Hepatocyte (in vitro differentiated cells): ENCODE results near the gene NCOR2. TPM values are rescaled to one million over a fixed set of nuclear protein-coding genes. Genes with fewer than 3 reads are reported as not detected.

Source experiments
- DNase-seq: peaks from one replicate; pipeline ENCODE4 v3.0.0-alpha.2; 2016; ENCODE audit warnings: low spot score
- H2AFZ ChIP-seq: fragments of 200-600 bp; sonication (generic); 2 replicates; pipeline ENCODE4 v1.6.0; 2016; ENCODE audit warnings: antibody characterized with exemption, mild to moderate bottlenecking
- H3K27ac ChIP-seq: fragments of 200-600 bp; sonication (generic); 2 replicates; pipeline ENCODE4 v1.5.1; 2016; ENCODE audit warnings: mild to moderate bottlenecking
- H3K27me3 ChIP-seq: fragments of 200-600 bp; sonication (generic); 2 replicates; pipeline ENCODE4 v1.6.1; 2016
- H3K36me3 ChIP-seq: fragments of 200-600 bp; sonication (generic); replicated peaks from 2 replicates; pipeline ENCODE4 v1.5.1; 2016; ENCODE audit warnings: low read depth; ENCODE audit not compliant: insufficient read depth
- H3K4me1 ChIP-seq: fragments of 200-600 bp; sonication (generic); 2 replicates; pipeline ENCODE4 v1.5.1; 2016; ENCODE audit warnings: mild to moderate bottlenecking, moderate library complexity; ENCODE audit not compliant: insufficient read depth
- H3K4me2 ChIP-seq: fragments of 200-600 bp; sonication (generic); 2 replicates; pipeline ENCODE4 v1.6.0; 2016
- H3K4me3 ChIP-seq: fragments of 200-600 bp; sonication (generic); 2 replicates; pipeline ENCODE4 v1.5.1; 2016; ENCODE audit warnings: mild to moderate bottlenecking
- H3K79me2 ChIP-seq: fragments of 200-600 bp; sonication (generic); 2 replicates; pipeline ENCODE4 v1.6.0; 2017; ENCODE audit warnings: mild to moderate bottlenecking
- H3K9me2 ChIP-seq: fragments of 200-600 bp; sonication (generic); replicated peaks from 2 replicates; pipeline ENCODE4 v1.6.0; 2017; ENCODE audit warnings: mild to moderate bottlenecking; ENCODE audit not compliant: insufficient read depth
- H3K9me3 ChIP-seq: fragments of 200-600 bp; sonication (generic); 2 replicates; pipeline ENCODE4 v1.5.1; 2016; ENCODE audit warnings: low read depth, mild to moderate bottlenecking
- H4K20me1 ChIP-seq: fragments of 200-600 bp; sonication (generic); 2 replicates; pipeline ENCODE4 v1.6.0; 2016; ENCODE audit warnings: mild to moderate bottlenecking; ENCODE audit not compliant: insufficient read depth, poor library complexity, severe bottlenecking
- CTCF ChIP-seq: fragments of 200-600 bp; sonication (generic); IDR thresholded peaks from 2 replicates; pipeline ENCODE4 v1.5.1; 2016; ENCODE audit warnings: antibody characterized with exemption, mild to moderate bottlenecking; ENCODE audit not compliant: poor library complexity
- EZH2 ChIP-seq: fragments of 200-600 bp; sonication (generic); IDR thresholded peaks from 2 replicates; pipeline ENCODE4 v1.6.1; 2016; ENCODE audit warnings: antibody characterized with exemption, mild to moderate bottlenecking, borderline replicate concordance
- EZH2phosphoT487 ChIP-seq: fragments of 200-600 bp; sonication (generic); IDR thresholded peaks from one replicate; pipeline ENCODE4 v1.6.1; 2018; ENCODE audit warnings: antibody characterized with exemption, mild to moderate bottlenecking, low read depth, moderate library complexity; ENCODE audit not compliant: unreplicated experiment, severe bottlenecking
- WGBS: methylation state at CpG from one replicate; pipeline ENCODE4 v1.1.6; 2016; ENCODE audit warnings: low lambda C conversion rate; ENCODE audit errors: missing lambda C conversion rate; 5-methylcytosine and 5-hydroxymethylcytosine counted together
- polyA plus RNA-seq: library from polyadenylated mRNA; unstranded; fragments of >200 nt; fragmentation: Nextera tagmentation; extraction: Ambion mirVana; gene quantifications from 2 replicates; pipeline ENCODE4 v1.2.1, GENCODE V29; 2016
- total RNA-seq: library from RNA; depleted of rRNA; stranded (reverse); fragments of >200 nt; gene quantifications from 2 replicates; pipeline ENCODE4 v1.2.3, GENCODE V29; 2014

The NCOR2 gene
- total and polyA plus RNA-seq, 2 experiments from 2014 or later = 40.3 to 121 TPM

GRCh38 chr12:124539084-124540041 lies 28.0 kb downstream of the NCOR2 start:
- Histone ChIP-seq H3K79me2 (peaks cover 87% of the 10 kb centered on the region), H3K27me3 (no peaks in the 10 kb centered on the region), H3K9me2 (no peaks in the 10 kb centered on the region), H3K9me3 (no peaks in the 10 kb centered on the region), H2AFZ (no peak overlapping the region), H3K4me2 (peak overlapping the region; percentile 36), H3K36me3 (no peaks in the 10 kb centered on the region), H3K4me3 (no peak overlapping the region), H3K4me1 (peaks cover 37% of the 10 kb centered on the region), H4K20me1 (peaks cover 90% of the 10 kb centered on the region), H3K27ac (peak overlapping the region; percentile 16)
- TF ChIP-seq EZH2 (no peak), CTCF (no peak)
- WGBS = 92% methylated on average over 34 of the region's 37 CpGs
- DNase-seq = no peak

DNA sequence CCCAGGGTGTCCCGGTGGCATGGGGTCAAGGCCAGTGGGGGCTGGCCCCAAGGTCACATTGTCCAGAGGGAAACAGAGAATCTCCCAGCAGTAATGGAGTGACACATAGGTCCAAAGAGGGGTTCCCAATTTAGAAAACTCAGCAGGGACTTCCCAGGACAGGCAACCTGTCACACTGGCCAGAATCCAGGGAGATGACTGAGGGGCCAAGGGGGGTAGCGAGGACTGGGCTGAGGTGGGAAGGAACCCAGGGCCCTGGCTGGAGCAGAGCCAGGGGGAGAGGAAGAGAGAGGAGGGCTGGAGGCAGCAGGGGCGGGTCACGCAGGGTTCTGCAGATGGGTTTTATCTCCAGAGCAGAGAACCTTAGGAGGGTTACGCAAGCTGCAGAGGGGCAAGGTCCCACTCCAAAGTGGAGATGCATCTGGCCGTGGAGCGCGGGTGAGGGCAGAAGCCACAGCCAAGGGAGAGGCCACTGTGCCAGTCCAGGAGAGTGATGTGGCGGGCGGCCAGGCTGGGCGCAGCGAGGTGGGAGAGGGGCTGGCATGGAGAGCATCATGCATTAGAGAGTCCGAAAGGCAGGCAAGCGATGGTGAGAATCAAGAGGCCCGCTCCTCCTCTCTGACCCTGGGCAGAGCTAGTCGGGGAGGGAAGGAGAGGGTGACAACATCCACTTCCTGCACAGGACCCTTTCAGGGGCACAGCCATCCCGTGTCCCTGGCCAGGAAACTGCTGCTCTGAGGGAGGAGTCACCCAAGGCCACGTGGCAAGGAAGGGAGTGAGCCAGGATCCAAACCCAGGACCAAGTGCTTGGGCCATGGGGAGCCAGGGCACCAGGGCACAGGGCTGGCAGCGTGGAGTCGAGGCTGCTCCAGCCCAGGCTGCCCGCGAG lies 29.0 kb downstream of the NCOR2 start:
- Histone ChIP-seq H3K4me2 (peak overlapping the region; percentile 36), H3K4me3 (no peak overlapping the region), H3K9me3 (no peaks in the 10 kb centered on the region), H2AFZ (no peak overlapping the region), H3K9me2 (no peaks in the 10 kb centered on the region), H4K20me1 (peaks cover 85% of the 10 kb centered on the region), H3K4me1 (peaks cover 29% of the 10 kb centered on the region), H3K36me3 (no peaks in the 10 kb centered on the region), H3K27ac (peak overlapping the region; percentile 16), H3K79me2 (peaks cover 87% of the 10 kb centered on the region), H3K27me3 (no peaks in the 10 kb centered on the region)
- TF ChIP-seq EZH2 (no peak), CTCF (no peak), EZH2phosphoT487 (no peak)
- DNase-seq = no peak
- 68% methylated on average over 21 of the region's 22 CpGs for WGBS

- Histone ChIP-seq H4K20me1 (peaks cover 80% of the 10 kb centered on the region), H3K79me2 (peaks cover 85% of the 10 kb centered on the region), H3K4me1 (peaks cover 30% of the 10 kb centered on the region), H3K9me2 (no peaks in the 10 kb centered on the region), H2AFZ (no peak overlapping the region), H3K9me3 (no peaks in the 10 kb centered on the region), H3K36me3 (no peaks in the 10 kb centered on the region), H3K4me2 (peak overlapping the region; percentile 36), H3K27ac (no peak overlapping the region), H3K27me3 (no peaks in the 10 kb centered on the region), H3K4me3 (no peak overlapping the region)
- TF ChIP-seq CTCF (no peak), EZH2 (no peak), EZH2phosphoT487 (no peak)
- DNase-seq = no peak
- 89% methylated on average over 12 of the region's 12 CpGs for WGBS
These were observed 29.8 kb downstream of the NCOR2 start for GRCh38 chr12:124537525-124538193.
